ENCODE measurements around the gene NEGR1. TPM values are rescaled to one million over a fixed set of nuclear protein-coding genes. Genes with fewer than 3 reads are reported as not detected.

The NEGR1 gene
- total and polyA plus RNA-seq, 4 donors: 0.08 to 0.14 (median 0.12) TPM; not detected in 1

DNA sequence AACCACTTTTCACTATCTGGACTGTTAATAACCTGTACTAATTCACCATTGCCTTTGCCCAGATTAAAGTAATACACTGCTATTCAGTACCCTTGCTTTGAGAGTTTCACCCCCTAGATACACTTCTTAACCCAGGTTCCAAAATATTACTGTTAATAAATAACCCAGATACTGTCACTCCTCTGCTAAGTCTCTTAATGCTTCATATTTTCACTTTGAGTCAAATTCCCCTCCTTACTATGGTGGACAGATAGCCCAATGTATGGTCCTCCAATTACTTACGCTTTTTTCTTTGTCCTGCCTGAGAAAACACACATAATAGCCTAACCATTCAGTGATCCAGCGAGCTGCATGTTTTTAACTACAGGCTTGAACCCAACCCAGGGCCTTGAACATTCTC is 152.5 kb downstream of the NEGR1 start:
- Histone ChIP-seq H3K4me3 (ENCODE audit: low read depth in 1 of 3, low read length in 3 of 3) (no peak overlapping the region), H3K27me3 (ENCODE audit: control insufficient read depth in 4 of 4, insufficient read depth in 4 of 4, low read length in 3 of 4) (no peaks in the 10 kb centered on the region), H3K9ac (ENCODE audit: low read depth in 1 of 2, low read length in 2 of 2) (no peak overlapping the region), H3K9me3 (ENCODE audit: control insufficient read depth in 4 of 4, low read length in 3 of 4) (no peaks in the 10 kb centered on the region), H3K27ac (ENCODE audit: low read depth in 1 of 2, low read length in 2 of 2) (no peak overlapping the region), H3K4me1 (ENCODE audit: control insufficient read depth in 4 of 4, insufficient read depth in 4 of 4, low read length in 3 of 4) (no peaks in the 10 kb centered on the region), H3K36me3 (ENCODE audit: control insufficient read depth in 4 of 4, insufficient read depth in 3 of 4, low read depth in 1 of 4, low read length in 3 of 4) (no peaks in the 10 kb centered on the region)
- TF ChIP-seq RAD21 (IDR thresholded peaks at IDR 0.05) (no peak), ATF3 (IDR thresholded peaks at IDR 0.05) (no peak), FOXA1 (IDR thresholded peaks at IDR 0.05) (no peak), HNF4G (IDR thresholded peaks at IDR 0.05) (no peak), EGR1 (IDR thresholded peaks at IDR 0.05; ENCODE audit: low read depth in 2 of 2) (no peak), FOXA2 (IDR thresholded peaks at IDR 0.05) (no peak), MAX (IDR thresholded peaks at IDR 0.05) (no peak), RXRA (IDR thresholded peaks at IDR 0.05) (no peak), TAF1 (conservative IDR thresholded peaks at IDR 0.05) (no peak), ZBTB33 (IDR thresholded peaks at IDR 0.05) (no peak)
- TF ChIP-seq, protein P1, sequence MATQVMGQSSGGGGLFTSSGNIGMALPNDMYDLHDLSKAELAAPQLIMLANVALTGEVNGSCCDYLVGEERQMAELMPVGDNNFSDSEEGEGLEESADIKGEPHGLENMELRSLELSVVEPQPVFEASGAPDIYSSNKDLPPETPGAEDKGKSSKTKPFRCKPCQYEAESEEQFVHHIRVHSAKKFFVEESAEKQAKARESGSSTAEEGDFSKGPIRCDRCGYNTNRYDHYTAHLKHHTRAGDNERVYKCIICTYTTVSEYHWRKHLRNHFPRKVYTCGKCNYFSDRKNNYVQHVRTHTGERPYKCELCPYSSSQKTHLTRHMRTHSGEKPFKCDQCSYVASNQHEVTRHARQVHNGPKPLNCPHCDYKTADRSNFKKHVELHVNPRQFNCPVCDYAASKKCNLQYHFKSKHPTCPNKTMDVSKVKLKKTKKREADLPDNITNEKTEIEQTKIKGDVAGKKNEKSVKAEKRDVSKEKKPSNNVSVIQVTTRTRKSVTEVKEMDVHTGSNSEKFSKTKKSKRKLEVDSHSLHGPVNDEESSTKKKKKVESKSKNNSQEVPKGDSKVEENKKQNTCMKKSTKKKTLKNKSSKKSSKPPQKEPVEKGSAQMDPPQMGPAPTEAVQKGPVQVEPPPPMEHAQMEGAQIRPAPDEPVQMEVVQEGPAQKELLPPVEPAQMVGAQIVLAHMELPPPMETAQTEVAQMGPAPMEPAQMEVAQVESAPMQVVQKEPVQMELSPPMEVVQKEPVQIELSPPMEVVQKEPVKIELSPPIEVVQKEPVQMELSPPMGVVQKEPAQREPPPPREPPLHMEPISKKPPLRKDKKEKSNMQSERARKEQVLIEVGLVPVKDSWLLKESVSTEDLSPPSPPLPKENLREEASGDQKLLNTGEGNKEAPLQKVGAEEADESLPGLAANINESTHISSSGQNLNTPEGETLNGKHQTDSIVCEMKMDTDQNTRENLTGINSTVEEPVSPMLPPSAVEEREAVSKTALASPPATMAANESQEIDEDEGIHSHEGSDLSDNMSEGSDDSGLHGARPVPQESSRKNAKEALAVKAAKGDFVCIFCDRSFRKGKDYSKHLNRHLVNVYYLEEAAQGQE (IDR thresholded peaks at IDR 0.05): no peak
- TF ChIP-seq, protein P2, sequence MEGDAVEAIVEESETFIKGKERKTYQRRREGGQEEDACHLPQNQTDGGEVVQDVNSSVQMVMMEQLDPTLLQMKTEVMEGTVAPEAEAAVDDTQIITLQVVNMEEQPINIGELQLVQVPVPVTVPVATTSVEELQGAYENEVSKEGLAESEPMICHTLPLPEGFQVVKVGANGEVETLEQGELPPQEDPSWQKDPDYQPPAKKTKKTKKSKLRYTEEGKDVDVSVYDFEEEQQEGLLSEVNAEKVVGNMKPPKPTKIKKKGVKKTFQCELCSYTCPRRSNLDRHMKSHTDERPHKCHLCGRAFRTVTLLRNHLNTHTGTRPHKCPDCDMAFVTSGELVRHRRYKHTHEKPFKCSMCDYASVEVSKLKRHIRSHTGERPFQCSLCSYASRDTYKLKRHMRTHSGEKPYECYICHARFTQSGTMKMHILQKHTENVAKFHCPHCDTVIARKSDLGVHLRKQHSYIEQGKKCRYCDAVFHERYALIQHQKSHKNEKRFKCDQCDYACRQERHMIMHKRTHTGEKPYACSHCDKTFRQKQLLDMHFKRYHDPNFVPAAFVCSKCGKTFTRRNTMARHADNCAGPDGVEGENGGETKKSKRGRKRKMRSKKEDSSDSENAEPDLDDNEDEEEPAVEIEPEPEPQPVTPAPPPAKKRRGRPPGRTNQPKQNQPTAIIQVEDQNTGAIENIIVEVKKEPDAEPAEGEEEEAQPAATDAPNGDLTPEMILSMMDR (IDR thresholded peaks at IDR 0.05; ENCODE audit: low read depth, low read length, missing input control): no peak
- 76% methylated on average over 2 of the region's 2 CpGs for WGBS
- no peak for DNase-seq (ENCODE audit: low spot score)

DNA sequence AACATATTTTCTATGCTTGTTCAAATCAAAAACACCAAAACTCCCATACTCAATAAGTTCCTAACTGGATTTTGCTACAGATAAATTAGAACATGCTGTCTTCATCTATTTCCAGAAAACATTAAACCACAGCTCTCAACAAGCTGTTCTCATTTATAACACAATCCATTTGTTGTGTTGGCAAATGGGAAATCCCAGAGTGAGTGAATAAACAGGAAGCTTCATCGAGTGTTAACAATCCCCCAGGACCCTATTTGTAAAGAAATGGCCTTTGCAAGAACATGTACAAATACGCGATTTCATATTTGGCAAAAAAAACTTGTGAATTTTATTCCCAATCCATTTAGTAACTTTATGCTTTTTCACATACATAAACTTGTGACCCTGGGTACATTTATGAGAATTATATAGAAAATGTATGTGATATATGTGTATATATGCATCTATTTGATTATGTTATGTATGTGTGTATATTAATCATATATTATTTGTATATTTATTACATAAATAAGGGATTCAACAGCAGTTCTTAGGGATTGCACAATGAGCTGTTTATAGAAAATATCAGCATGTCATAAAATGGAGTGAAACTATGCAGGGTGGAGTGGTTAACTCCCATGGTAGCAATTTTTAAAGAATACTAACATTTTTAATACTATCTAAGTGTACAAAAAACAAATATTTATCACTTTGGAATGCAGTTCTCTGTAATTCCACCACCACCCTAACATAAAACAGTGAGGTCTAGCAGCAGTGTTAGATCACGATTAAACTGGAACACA is 160.0 kb downstream of the NEGR1 start:
- DNase-seq (ENCODE audit: low spot score): no peak
- H3K9ac ChIP-seq (ENCODE audit: low read depth in 1 of 2, low read length in 2 of 2): no peak overlapping the region
- no peaks in the 10 kb centered on the region for H3K4me1 ChIP-seq (ENCODE audit: control insufficient read depth in 4 of 4, insufficient read depth in 4 of 4, low read length in 3 of 4)
- H3K27ac ChIP-seq (ENCODE audit: low read depth in 1 of 2, low read length in 2 of 2): no peak overlapping the region
- no peaks in the 10 kb centered on the region for H3K27me3 ChIP-seq (ENCODE audit: control insufficient read depth in 4 of 4, insufficient read depth in 4 of 4, low read length in 3 of 4)
- H3K36me3 ChIP-seq (ENCODE audit: control insufficient read depth in 4 of 4, insufficient read depth in 3 of 4, low read depth in 1 of 4, low read length in 3 of 4): no peaks in the 10 kb centered on the region
- TF ChIP-seq NR2F2 (IDR thresholded peaks at IDR 0.05) (no peak), GABPA (IDR thresholded peaks at IDR 0.05 in 1 of 2, conservative IDR thresholded peaks at IDR 0.05 in 1 of 2) (no peak), SP1 (IDR thresholded peaks at IDR 0.05) (no peak), EGR1 (IDR thresholded peaks at IDR 0.05; ENCODE audit: low read depth in 2 of 2) (no peak), JUND (IDR thresholded peaks at IDR 0.05) (no peak), RXRA (IDR thresholded peaks at IDR 0.05) (no peak)
- WGBS: 72% methylated on average over 4 of the region's 4 CpGs
- H3K4me3 ChIP-seq (ENCODE audit: low read depth in 1 of 3, low read length in 3 of 3): no peak overlapping the region
- H3K9me3 ChIP-seq (ENCODE audit: control insufficient read depth in 4 of 4, low read length in 3 of 4): no peaks in the 10 kb centered on the region
